Activated CD4-positive, alpha-beta T cell treated with anti-CD3 and anti-CD28 coated beads, Interleukin-2, amount 50 U/mL, for 48 hours (primary cell): ENCODE data around the gene SEMA7A.
"Not testable (repeated sequence)": the region's sequence is repeated elsewhere in the genome, so short reads cannot be mapped to it uniquely, and the experiment has no call there.

Experiments
- DNase-seq, 2 experiments: peaks; one replicate each; pipeline ENCODE4 v3.0.0-alpha.2; 2020

SEMA7A gene

GRCh38 chr15:74399511-74400312, 34.0 kb downstream of the SEMA7A start:
- DNase-seq = peak; percentile 62 to 69

- DNase-seq = no peak
Observed at GRCh38 chr15:74399100-74399499, 34.7 kb downstream of the SEMA7A start.

DNA sequence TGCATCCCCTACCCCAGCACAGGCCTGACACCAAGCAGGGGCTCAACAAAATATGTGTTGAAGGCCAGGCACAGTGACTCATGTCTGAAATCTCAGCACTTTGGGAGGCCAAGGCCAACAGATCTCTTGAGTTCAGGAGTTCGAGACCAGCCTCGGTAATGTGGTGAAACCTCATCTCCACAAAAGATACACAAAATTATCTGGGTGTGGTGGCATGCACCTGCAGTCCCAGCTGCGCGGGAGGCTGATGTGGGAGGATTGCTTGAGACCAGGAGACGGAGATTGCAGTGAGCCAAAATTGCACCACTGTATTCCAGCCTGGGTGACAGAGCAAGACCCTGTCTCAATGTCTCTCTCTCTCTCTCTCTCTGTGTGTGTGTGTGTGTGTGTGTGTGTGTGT, 35.6 kb downstream of the SEMA7A start:
- DNase-seq = no peak

DNA sequence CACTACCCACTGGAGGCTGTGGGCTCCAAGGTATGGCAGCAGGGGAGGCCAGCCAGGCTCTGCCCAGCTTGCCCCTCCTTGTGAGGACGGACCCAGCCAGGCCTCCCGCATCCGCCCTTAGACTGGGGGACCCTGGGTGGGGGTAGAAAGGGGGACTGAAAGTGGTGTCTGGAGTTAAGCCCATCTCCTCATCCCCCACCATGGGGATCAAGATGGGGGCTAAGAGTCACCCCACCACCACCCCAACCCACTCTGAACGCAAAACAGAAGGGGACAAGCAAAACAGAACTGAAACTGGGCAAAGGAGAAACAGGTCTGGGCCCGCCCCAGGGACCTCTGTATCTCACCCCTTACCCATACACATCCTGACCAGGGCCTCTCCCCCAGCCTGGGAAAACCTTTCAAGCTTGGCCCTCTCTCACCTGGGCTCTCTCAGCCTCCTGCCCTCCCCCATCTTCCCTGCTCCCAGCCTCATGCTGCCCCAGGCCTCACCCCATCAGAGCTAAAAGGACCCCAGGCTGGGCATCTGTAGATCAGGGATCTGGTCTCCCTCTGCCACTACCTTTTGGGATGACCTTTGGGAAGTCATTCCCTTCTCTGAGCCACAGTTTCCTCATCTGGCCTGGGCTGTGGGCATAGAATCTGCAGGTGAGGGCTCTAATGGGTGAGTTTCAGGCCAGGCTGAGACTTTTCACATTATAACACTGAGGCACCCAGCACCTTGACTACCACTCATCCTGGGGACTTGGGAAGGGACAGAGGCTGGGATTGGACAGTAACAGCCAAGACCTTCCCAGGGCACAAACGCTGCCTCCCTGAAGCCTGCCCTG, 36.3 kb downstream of the SEMA7A start:
- DNase-seq = no peak

DNA sequence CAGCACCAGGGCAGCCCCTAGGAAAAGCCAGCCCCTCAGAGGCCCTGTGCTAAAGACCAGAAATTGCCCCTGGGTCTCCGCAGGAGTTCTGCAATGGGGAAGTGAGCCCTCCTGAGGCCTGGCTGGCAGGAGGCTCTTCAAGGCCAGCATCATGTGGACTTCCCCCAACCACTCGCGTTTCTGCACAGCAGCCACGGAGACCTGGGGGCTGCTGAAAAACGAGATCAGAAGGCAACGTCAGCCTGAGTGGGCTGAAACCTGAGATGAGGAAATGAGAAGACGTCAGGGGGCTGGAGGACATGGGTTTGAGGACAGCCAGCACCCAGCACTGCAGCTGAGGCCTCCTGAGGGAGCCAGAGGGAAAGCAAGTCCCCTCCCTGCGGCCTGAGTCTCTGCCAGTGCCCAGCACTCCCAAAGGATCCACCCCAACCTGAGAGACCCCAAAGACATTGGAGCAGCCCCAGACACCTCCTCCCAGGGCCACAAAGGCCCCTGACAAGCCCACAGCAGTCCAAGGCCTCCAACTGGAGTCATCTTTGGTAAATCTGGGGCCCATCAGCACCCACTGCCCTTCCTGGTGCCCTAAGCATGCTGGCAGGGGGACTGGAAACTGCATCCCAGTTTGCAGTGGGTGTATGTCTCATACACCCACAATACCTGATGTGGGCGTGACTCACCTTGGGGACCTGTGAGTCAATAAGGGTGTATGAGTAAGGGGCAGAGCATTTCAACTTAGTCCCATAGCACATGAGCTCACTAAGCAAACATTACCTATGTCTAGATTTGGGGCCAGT, 37.1 kb downstream of the SEMA7A start:
- DNase-seq = peak; percentile 64 to 73

DNA sequence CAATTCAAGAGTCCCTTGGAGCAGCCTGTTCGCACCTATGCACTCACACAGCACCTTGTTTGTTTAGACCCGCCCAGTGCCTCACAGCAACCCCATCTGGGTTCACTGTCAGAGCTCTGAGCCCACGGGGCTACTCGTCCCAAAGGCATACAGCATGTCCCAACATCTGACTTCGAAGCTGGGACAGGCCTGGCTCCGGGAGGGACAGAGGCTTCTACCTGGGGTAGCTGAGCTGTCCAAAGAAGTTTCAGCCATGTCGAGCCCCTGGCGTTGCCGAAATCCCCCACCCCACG, 37.7 kb downstream of the SEMA7A start:
- DNase-seq = no peak

DNA sequence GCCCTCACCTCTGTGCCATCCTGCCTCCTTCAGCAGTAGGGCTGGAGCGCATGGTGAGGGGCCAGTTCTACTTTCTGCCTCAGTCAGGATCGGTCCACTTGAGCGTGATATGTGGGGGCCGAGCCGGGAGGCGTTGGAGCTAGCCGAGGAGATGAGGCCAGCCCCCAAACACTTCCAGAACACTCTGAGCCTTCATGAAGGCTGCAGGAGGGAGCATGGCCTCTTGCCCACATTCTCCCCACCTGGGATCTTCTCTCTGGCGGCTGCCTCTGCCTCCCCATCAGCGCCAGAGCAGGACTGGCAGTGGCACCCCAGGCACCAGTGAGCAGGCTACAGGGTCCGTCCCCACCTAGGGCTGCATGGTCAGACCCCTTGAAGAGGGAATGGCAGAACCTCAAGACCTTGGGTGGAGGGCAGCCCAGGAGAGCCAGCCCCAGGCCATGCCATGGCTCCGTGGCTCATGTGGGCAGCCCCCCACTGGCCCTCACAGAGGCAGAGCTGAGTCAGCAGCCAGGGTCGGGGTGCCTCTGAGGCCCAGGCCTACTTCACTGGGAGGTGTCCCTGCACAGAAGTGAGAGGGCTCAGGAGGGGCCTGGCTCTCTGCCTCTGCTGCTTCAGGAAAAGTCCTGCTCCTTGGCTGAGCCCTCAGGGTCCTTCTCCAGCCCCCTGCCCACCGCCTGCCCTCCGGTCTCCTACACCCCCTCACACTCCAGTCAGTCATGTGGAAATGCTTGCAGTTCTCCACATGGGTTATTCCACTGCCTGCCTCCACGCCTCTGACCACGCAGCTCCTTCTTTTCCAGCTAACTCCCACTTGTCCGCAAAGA, 38.2 kb downstream of the SEMA7A start:
- no peak for DNase-seq

DNA sequence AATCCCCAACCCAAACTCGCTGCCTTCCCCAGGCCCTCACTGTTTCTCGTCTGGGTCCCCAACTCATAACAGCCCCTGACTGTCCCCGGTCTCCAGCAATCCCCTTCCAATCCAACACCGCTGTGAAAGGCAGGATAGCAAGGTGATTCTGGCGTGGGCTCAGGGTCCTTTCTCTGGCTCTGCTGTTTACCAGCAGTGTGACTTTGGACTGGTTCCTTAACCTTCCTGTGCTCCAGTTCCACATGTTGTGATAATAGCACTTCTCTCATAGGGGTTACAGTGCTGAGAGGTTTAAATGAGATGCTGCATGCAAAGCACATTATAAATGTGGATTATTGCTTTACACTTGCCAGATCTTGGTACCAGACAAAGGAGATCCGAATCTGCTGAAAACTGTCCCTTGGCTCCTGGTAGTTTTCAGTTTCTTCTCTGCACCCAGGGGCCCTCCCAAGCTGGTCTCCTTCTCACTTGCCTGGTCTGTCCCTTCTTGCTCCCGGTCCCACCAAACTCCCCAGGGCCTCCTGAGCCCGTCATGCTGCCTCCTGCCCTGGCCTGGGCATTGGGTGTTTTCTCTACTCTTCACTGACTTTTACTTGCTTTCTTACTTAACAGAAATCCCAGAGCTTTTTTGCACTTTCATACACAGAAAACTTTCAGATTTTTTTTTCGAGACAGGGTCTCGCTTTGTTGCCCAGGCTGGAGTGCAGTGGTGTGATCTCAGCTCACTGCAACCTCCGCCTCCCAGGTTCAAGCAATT, 39.5 kb downstream of the SEMA7A start:
- no peak for DNase-seq

- no peak for DNase-seq
Observed at GRCh38 chr15:74393423-74393822, 40.3 kb downstream of the SEMA7A start.

DNA sequence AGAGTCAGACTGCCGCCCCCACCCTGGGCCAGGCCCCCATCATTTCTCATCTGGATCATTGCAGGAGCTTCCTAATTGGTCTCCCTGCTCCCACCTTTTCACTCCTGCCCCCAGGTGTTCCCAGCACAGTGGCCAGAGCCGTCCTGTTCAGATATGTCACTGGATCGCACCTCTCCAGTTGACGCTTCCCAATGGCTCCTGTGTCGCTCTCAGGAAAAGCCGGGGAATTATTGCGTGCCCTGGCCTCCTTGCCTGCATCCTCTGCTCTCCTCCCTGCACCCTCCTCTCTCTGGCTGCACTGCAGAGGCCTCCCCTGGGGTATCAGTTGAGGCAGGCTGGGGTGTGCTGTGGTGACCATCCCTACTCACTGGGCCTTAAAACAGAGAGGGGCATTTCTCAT, 40.9 kb downstream of the SEMA7A start:
- DNase-seq = no peak

DNA sequence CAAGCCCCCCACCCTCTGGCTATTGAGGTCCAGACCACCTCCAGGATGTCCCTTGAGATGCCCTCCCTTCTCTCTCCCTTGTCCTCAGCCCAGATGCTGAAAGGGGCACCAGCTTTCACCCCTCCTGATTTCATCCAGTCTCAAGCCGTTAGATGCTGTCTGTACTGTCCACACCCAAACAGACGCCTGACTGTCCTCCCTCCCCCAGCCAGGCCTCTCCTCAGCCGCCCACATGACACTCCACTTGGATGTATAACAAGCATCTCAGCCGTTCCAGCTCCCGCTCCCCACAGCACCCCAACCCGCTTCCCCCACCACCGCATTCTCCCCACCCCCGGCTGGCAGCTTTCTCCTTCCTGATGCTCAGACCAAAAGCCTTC, 41.3 kb downstream of the SEMA7A start:
- no peak for DNase-seq

GRCh38 chr15:74391582-74392450, 41.9 kb downstream of the SEMA7A start:
- DNase-seq = no peak

- DNase-seq = no peak
Observed at GRCh38 chr15:74390647-74391288, 43.0 kb downstream of the SEMA7A start.

GRCh38 chr15:74390049-74390646, 43.6 kb downstream of the SEMA7A start:
- DNase-seq = not testable (repeated sequence)

DNA sequence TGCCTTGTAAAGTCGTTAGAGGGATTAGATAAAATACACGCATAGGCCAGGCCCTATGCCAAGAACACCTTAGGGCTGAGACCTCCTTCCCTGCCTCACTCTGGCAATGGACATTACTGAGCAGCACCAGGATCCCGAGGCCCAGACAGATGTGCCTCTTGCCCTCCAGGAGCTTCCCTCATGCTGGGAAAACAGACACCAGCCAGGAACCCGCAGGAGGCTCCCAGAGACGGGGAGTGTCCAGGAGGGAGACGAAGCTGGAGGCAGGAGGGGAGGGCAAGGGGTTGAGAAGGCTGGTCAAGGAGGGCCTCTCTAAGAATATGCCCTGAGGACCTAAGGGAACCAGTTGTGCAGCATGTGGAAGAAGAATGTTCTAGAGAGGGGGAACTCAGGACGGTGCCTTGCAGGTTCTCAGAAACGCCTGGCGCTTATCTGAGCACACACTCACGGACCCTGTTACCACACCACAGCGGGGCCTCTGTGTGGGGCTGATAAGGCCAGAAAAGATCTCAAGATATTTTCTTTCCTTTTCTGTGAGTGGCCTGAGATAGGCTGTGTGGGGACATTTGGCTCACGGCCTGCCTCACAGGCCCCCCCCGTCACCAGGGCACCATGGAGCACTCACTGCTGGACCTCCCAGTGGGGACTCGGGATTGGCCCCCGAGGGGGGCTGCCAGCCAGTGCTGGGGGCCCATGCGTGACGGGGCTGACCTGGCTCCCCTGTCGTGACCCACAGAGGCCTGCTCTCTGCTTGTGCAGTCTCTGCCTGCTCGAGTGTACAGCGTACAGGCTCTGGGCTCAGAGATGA, 44.3 kb downstream of the SEMA7A start:
- no peak for DNase-seq

- DNase-seq = no peak
Observed at GRCh38 chr15:74388363-74388951, 45.3 kb downstream of the SEMA7A start.

GRCh38 chr15:74387621-74388362, 46.0 kb downstream of the SEMA7A start:
- DNase-seq = no peak

GRCh38 chr15:74387141-74387541, 46.6 kb downstream of the SEMA7A start:
- DNase-seq = no peak
